ENCODE results near the gene GOLGA6A.
"Not testable (repeated sequence)": the region's sequence is repeated elsewhere in the genome, so short reads cannot be mapped to it uniquely, and the experiment has no call there.

- not testable (repeated sequence) for TF ChIP-seq CTCF (IDR thresholded peaks at IDR 0.05); ZFX (IDR thresholded peaks at IDR 0.05; ENCODE audit: borderline replicate concordance)
These were observed 14.6 kb upstream of the GOLGA6A start for GRCh38 chr15:74096753-74097474.
